PFSK-1 (cell line): ENCODE data around the gene GNG3.

Experiments used
- POLR2AphosphoS5 ChIP-seq: IDR thresholded peaks from 2 replicates; pipeline ENCODE4 v1.6.1; 2012; ENCODE audit warnings: low read depth, mild to moderate bottlenecking, control low read depth, low read length, moderate library complexity
- REST ChIP-seq, 2 experiments: IDR thresholded peaks; 2 replicates each; pipeline versions ENCODE4 v1.6.1 to v1.8.0; 2011 to 2012; ENCODE audit warnings: low read depth in 2 of 2, low read length in 2 of 2, control low read depth in 1 of 2, inconsistent platforms in 1 of 2, mild to moderate bottlenecking in 1 of 2, moderate library complexity in 1 of 2; ENCODE audit not compliant: insufficient read depth in 1 of 2
- SIN3A ChIP-seq: IDR thresholded peaks from 2 replicates; pipeline ENCODE4 v1.6.1; 2012; ENCODE audit warnings: mild to moderate bottlenecking, low read length, moderate library complexity, borderline replicate concordance; ENCODE audit not compliant: insufficient read depth
- TAF1 ChIP-seq: IDR thresholded peaks from 2 replicates; pipeline ENCODE4 v1.6.1; 2012; ENCODE audit warnings: low read length, control low read depth, borderline replicate concordance; ENCODE audit not compliant: insufficient read depth

GRCh38 chr11:62671236-62671607 is 36.3 kb upstream of the GNG3 start:
- no peak for TF ChIP-seq POLR2AphosphoS5
- no peak for TF ChIP-seq TAF1
- TF ChIP-seq REST (IDR thresholded peaks at IDR 0.05; ENCODE audit: insufficient read depth in 1 of 2, low read depth in 2 of 2, low read length in 2 of 2): no peak
- TF ChIP-seq SIN3A: no peak
